HepG2 (cell line): ENCODE measurements around the gene GIPC1. TPM values are rescaled to one million over a fixed set of nuclear protein-coding genes. Genes with fewer than 3 reads are reported as not detected.
A peak's percentile ranks its signal among the peaks of the same experiment; 100 is the strongest.

Experiments
- ASH2L ChIP-seq: fragments of 300-600, 200-600 bp; sonication (generic); IDR thresholded peaks from 2 replicates; pipeline ENCODE4 v1.7.0; 2017; ENCODE audit warnings: low read depth, mild to moderate bottlenecking, moderate library complexity, mixed read lengths, low read length; ENCODE audit not compliant: insufficient read length
- CBFB ChIP-seq: sonication (generic); formaldehyde crosslinking; IDR thresholded peaks from 2 replicates; pipeline ENCODE4 v1.4.0; 2020; ENCODE audit warnings: missing genetic modification reagents
- CENPT ChIP-seq: sonication (generic); formaldehyde crosslinking; IDR thresholded peaks from 2 replicates; pipeline ENCODE4 v1.8.0; 2022; ENCODE audit warnings: low read depth, mild to moderate bottlenecking, moderate library complexity, missing genetic modification reagents
- DNMT3B ChIP-seq: conservative IDR thresholded peaks from 2 replicates; pipeline ENCODE4 v1.6.1; 2016; ENCODE audit warnings: missing biosample characterization, control low read depth
- GFI1 ChIP-seq: sonication (generic); formaldehyde crosslinking; IDR thresholded peaks from 2 replicates; pipeline ENCODE4 v1.5.0; 2020; ENCODE audit warnings: missing genetic modification reagents, mild to moderate bottlenecking, borderline replicate concordance
- GLI4 ChIP-seq: sonication (generic); formaldehyde crosslinking; IDR thresholded peaks from 2 replicates; pipeline ENCODE4 v1.5.1; 2020; ENCODE audit warnings: missing genetic modification reagents, mild to moderate bottlenecking, moderate library complexity, borderline replicate concordance
- JUNB ChIP-seq: sonication (generic); formaldehyde crosslinking; IDR thresholded peaks from 2 replicates; pipeline ENCODE4 v1.8.0; 2022; ENCODE audit warnings: missing genetic modification reagents, mild to moderate bottlenecking, borderline replicate concordance
- MAZ ChIP-seq, 2 experiments: sonication (generic) in 1 of 2; formaldehyde crosslinking in 1 of 2; IDR thresholded peaks; 2 replicates each; pipeline versions ENCODE4 v1.5.0 to v1.6.1; 2012 to 2020; ENCODE audit warnings: low read depth in 2 of 2, mild to moderate bottlenecking in 2 of 2, borderline replicate concordance in 1 of 2, improper control_type of control experiment in 1 of 2, low read length in 1 of 2, missing genetic modification reagents in 1 of 2, moderate library complexity in 1 of 2
- MYC ChIP-seq: sonication (generic); formaldehyde crosslinking; IDR thresholded peaks from 2 replicates; pipeline ENCODE4 v1.9.0; 2021; ENCODE audit warnings: missing genetic modification reagents, borderline replicate concordance
- NCOR1 ChIP-seq: fragments of 200-600 bp; sonication (generic); IDR thresholded peaks from 2 replicates; pipeline ENCODE4 v1.7.0; 2017; ENCODE audit warnings: antibody characterized with exemption, low read length, borderline replicate concordance
- NR1H2 ChIP-seq: sonication (generic); formaldehyde crosslinking; IDR thresholded peaks from 2 replicates; pipeline ENCODE4 v1.8.1; 2022; ENCODE audit warnings: low read depth, missing genetic modification reagents, borderline replicate concordance
- ZNF136 ChIP-seq: sonication (generic); formaldehyde crosslinking; IDR thresholded peaks from 2 replicates; pipeline ENCODE4 v1.8.1; 2022; ENCODE audit warnings: low read depth, mild to moderate bottlenecking, moderate library complexity, missing genetic modification reagents
- ZNF138 ChIP-seq: sonication (generic); formaldehyde crosslinking; IDR thresholded peaks from 2 replicates; pipeline ENCODE4 v1.5.0; 2020; ENCODE audit warnings: mild to moderate bottlenecking, low read depth, missing genetic modification reagents
- ZNF142 ChIP-seq: sonication (generic); formaldehyde crosslinking; IDR thresholded peaks from 2 replicates; pipeline ENCODE4 v1.4.0; 2020; ENCODE audit warnings: missing genetic modification reagents
- ZNF263 ChIP-seq: sonication (generic); formaldehyde crosslinking; IDR thresholded peaks from 2 replicates; pipeline ENCODE4 v1.4.0; 2020; ENCODE audit warnings: missing genetic modification reagents
- ZNF317 ChIP-seq: sonication (generic); formaldehyde crosslinking; IDR thresholded peaks from 2 replicates; pipeline ENCODE4 v1.5.0; 2020; ENCODE audit warnings: mild to moderate bottlenecking, missing genetic modification reagents
- ZNF367 ChIP-seq: sonication (generic); formaldehyde crosslinking; IDR thresholded peaks from 2 replicates; pipeline ENCODE4 v1.4.0; 2020; ENCODE audit warnings: missing genetic modification reagents, borderline replicate concordance
- ZSCAN12 ChIP-seq: sonication (generic); formaldehyde crosslinking; IDR thresholded peaks from 2 replicates; pipeline ENCODE4 v1.9.0; 2021; ENCODE audit warnings: mild to moderate bottlenecking, missing genetic modification reagents
- polyA plus RNA-seq, 8 experiments: library from polyadenylated mRNA; depleted of rRNA in 3 of 8; stranded (reverse) in 7 of 8; unstranded in 1 of 8; fragments of >200 nt; fragmentation: Illumina TruSeq in 4 of 8; extraction: Trizol in 4 of 8; gene quantifications; 2 replicates each; pipeline versions ENCODE4 v1.2.1 to v1.2.3, GENCODE V29; 2011 to 2016; ENCODE audit warnings: low read depth in 4 of 8, missing spikeins in 1 of 8, mixed read lengths in 1 of 8; ENCODE audit not compliant: insufficient read depth in 1 of 8
- total RNA-seq, 5 experiments: library from RNA; depleted of rRNA; stranded (reverse); fragments of >200 nt; fragmentation: Illumina TruSeq; extraction: Trizol; gene quantifications; 2 replicates each; pipeline ENCODE4 v1.2.3, GENCODE V29; 2016; ENCODE audit warnings: low read depth in 1 of 5
- TF ChIP-seq, protein P1 (sequence below): sonication (generic); formaldehyde crosslinking; IDR thresholded peaks from 2 replicates; pipeline ENCODE4 v1.4.0; 2020; ENCODE audit warnings: mild to moderate bottlenecking, missing genetic modification reagents
- TF ChIP-seq, protein P2 (sequence below): sonication (generic); formaldehyde crosslinking; IDR thresholded peaks from 2 replicates; pipeline ENCODE4 v1.8.0; 2022; ENCODE audit warnings: missing genetic modification reagents, mild to moderate bottlenecking, borderline replicate concordance

The GIPC1 gene
- total and polyA plus RNA-seq, 2 of the 13 experiments (the other 11 are each of a cell fraction or from before 2014, with no cell fraction given) = 27.1 to 48.1 TPM

DNA sequence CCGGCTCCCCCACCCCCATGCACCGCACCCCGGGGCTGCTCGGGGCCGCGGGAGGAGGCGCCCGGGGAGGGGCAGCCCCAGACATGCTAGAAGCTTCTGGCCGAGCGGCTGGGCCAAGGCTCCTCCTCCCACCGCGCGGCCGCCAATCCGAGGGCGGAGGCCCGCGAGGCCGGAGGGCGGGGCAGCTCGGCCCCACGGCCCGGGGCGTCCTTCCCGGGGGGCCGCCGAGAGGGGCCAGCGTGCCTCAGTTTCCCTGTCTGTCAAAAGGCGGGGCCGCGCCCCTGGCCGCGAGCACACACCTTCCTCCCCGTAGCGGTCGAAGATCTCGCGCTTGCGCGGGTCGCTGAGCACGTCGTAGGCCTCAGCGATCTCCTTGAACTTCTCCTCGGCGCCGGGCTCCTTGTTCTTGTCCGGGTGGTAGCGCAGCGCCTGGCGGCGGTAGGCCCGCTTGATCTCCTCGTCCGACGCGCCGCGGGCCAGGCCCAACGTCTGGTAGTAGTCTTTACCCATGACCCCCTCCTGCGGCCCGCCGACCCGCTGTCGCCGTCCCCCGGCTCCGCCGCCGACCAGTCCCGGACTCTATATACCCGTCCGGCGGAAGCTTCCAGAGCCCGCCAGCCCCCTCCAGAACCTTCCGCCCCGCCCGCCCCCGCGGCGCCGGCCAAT, 22.0 kb upstream of the GIPC1 start, which contains the start of gene DNAJB1 (continued):
- TF ChIP-seq ZNF142 (CRISPR knock-in tag) = peak; percentile 61; the same call in 1 of the 2 replicates
- 0 out of 2 replicates have a peak, but pooled peaks have one; percentile 17 for TF ChIP-seq ZNF367 (CRISPR knock-in tag)
- TF ChIP-seq NCOR1 = no peak
- TF ChIP-seq DNMT3B (CRISPR knock-in tag) = no peak; the same call in 1 of the 2 replicates
- no peak for TF ChIP-seq GFI1 (CRISPR knock-in tag)
- TF ChIP-seq ZNF138 (CRISPR knock-in tag) = peak; percentile 88; the same call in 1 of the 2 replicates
- TF ChIP-seq CBFB (CRISPR knock-in tag) = peak; percentile 3; the same call in 1 of the 2 replicates
- TF ChIP-seq, protein P1, sequence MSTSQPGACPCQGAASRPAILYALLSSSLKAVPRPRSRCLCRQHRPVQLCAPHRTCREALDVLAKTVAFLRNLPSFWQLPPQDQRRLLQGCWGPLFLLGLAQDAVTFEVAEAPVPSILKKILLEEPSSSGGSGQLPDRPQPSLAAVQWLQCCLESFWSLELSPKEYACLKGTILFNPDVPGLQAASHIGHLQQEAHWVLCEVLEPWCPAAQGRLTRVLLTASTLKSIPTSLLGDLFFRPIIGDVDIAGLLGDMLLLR (CRISPR knock-in tag) = peak; percentile 60; the same call in 1 of the 2 replicates
- TF ChIP-seq ASH2L = peak; percentile 61
- no peak for TF ChIP-seq JUNB (CRISPR knock-in tag)
- peak; percentile 46; the same call in 1 of the 2 replicates for TF ChIP-seq GLI4 (CRISPR knock-in tag)
- 0 out of 2 replicates have a peak, but pooled peaks have one; percentile 44 for TF ChIP-seq ZSCAN12 (CRISPR knock-in tag)
- no peak for TF ChIP-seq ZNF263
- TF ChIP-seq ZNF317 (CRISPR knock-in tag) = 0 out of 2 replicates have a peak, but pooled peaks have one; percentile 15
- TF ChIP-seq, protein P2, sequence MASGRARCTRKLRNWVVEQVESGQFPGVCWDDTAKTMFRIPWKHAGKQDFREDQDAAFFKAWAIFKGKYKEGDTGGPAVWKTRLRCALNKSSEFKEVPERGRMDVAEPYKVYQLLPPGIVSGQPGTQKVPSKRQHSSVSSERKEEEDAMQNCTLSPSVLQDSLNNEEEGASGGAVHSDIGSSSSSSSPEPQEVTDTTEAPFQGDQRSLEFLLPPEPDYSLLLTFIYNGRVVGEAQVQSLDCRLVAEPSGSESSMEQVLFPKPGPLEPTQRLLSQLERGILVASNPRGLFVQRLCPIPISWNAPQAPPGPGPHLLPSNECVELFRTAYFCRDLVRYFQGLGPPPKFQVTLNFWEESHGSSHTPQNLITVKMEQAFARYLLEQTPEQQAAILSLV (CRISPR knock-in tag) = 0 out of 2 replicates have a peak, but pooled peaks have one; percentile 42
- TF ChIP-seq MAZ (IDR thresholded peaks at IDR 0.05; ENCODE audit: borderline replicate concordance, low read depth, low read length) = no peak; the same call in 1 of the 2 replicates
- TF ChIP-seq MAZ (CRISPR knock-in tag; IDR thresholded peaks at IDR 0.05; ENCODE audit: low read depth) = peak; percentile 70
- TF ChIP-seq MYC (CRISPR knock-in tag) = peak; percentile 31
- TF ChIP-seq NR1H2 (CRISPR knock-in tag) = no peak; the same call in 1 of the 2 replicates
- no peak for TF ChIP-seq ZNF136 (CRISPR knock-in tag)
- peak; percentile 38; the same call in 1 of the 2 replicates for TF ChIP-seq CENPT
